ENCODE results near the gene ANK2.
A peak's percentile ranks its signal among the peaks of the same experiment; 100 is the strongest.

ANK2 gene

GRCh38 chr4:113169368-113169767 is 119.9 kb downstream of the ANK2 start:
- TF ChIP-seq CTCF (IDR thresholded peaks at IDR 0.05; ENCODE audit: unreplicated experiment in 3 of 3), result no peak
- Mint-ChIP-seq H3K27me3 (ENCODE audit: low read depth) (no peaks in the 10 kb centered on the region), H3K4me1 (peaks cover 43% of the 10 kb centered on the region), H3K9me3 (no peaks in the 10 kb centered on the region), H3K27ac (peak overlapping the region; percentile 11 to 83 (median 31)), H3K4me3 (no peak overlapping the region), H3K36me3 (ENCODE audit: low read depth) (no peaks in the 10 kb centered on the region)

DNA sequence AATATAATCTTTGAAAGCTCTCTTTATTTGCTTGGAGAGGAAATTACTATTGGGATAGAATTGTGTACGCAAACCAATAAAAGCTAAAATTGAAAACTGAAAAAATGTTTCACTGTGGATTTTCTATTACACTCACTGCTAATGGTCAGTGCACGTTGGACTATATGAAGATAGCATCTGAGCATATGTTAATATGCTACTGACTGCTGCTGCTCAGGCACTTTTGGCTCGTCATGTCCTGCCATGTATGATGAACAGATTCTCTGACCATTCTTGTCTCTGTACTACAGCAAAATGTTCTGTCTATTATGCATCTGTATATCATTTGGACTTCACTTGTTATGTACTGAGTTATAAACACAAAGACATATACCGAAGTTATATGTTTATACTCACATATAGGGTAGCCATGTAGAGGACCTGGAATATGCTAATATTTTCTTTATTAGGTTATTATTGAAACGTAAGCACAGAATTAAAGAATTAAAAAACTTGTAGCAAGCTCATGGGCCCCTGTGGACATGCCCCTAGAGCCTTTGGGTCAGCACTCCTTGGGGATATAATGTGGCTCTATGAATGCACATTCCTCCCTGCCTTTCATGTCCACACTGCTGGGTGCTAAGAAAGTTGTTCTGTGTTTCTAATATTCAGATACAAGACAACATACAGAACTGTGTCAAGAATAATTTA is 120.8 kb downstream of the ANK2 start:
- Mint-ChIP-seq H3K27ac (peak overlapping the region; percentile 6 to 35 (median 16)), H3K4me1 (peaks cover 43% of the 10 kb centered on the region), H3K27me3 (ENCODE audit: low read depth) (no peaks in the 10 kb centered on the region), H3K36me3 (ENCODE audit: low read depth) (no peaks in the 10 kb centered on the region), H3K4me3 (no peak overlapping the region), H3K9me3 (no peaks in the 10 kb centered on the region)
- no peak for TF ChIP-seq CTCF (IDR thresholded peaks at IDR 0.05; ENCODE audit: unreplicated experiment in 3 of 3)

DNA sequence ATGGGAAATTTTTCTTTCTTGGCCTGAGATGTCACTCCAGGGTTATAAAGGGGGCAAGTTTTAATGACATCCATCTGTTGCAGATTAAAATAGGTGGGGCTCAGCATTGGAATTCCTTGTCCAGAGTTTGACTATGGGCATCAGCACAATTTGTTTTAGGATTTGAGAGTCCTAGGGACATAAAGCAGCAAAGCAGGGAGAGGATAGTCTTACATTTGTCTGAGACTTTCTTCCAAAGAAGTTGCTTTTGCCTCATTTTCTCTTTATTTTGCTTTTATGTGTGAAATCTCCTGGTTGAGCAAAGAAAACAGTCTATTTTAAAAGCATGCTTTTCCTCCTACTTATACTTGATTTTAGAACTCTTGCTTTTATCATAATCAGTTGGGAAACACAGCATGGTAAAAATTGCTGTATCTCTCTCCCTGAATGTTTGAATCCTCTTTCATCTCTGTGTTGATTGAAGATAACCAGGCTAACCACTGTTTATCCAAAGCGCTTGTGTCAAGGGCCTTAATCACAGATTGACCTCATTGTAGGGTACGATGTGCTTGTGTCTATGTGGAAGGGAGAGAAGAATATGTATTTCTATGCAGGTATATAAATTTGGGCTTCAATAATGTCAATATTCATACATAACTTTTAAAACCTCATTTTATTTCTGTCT is 121.5 kb downstream of the ANK2 start:
- Mint-ChIP-seq H3K4me1 (peaks cover 43% of the 10 kb centered on the region), H3K27me3 (ENCODE audit: low read depth) (no peaks in the 10 kb centered on the region), H3K36me3 (ENCODE audit: low read depth) (no peaks in the 10 kb centered on the region), H3K4me3 (no peak overlapping the region), H3K27ac (peak overlapping the region; percentile 6 to 35 (median 16)), H3K9me3 (no peaks in the 10 kb centered on the region)
- no peak for TF ChIP-seq CTCF (IDR thresholded peaks at IDR 0.05; ENCODE audit: unreplicated experiment in 3 of 3)

GRCh38 chr4:113173126-113173792 is 123.8 kb downstream of the ANK2 start:
- Mint-ChIP-seq H3K4me1 (peaks cover 43% of the 10 kb centered on the region), H3K4me3 (no peak overlapping the region), H3K36me3 (ENCODE audit: low read depth) (no peaks in the 10 kb centered on the region), H3K9me3 (no peaks in the 10 kb centered on the region), H3K27ac (peak overlapping the region in 1 of 3 experiments; percentile 24), H3K27me3 (ENCODE audit: low read depth) (no peaks in the 10 kb centered on the region)
- no peak for TF ChIP-seq CTCF (IDR thresholded peaks at IDR 0.05; ENCODE audit: unreplicated experiment in 3 of 3)

DNA sequence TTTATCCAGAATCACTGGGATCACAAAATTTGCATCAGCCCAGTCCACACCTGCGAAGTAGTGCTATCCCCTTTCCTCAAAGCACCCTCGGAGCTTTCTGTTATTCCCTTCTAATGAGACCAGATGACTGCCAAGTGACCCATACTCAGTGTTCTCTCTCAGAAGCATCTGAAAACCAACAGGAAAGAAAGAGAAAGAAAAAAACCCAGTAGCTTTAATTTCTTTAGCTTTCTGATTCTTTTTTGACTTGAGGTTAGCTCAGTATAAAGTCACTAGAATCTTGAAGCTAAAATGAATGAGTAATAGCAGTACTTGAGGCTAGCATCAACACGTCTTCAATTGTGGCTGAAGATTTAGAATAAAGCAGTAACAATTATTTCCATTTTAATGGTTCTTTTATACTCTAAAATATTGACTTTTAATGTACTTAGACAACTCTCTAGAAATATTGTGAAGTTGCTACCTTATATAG is 124.4 kb downstream of the ANK2 start:
- Mint-ChIP-seq H3K4me3 (no peak overlapping the region), H3K4me1 (peaks cover 41% of the 10 kb centered on the region), H3K36me3 (ENCODE audit: low read depth) (no peaks in the 10 kb centered on the region), H3K27ac (peak overlapping the region in 1 of 3 experiments; percentile 24), H3K27me3 (ENCODE audit: low read depth) (no peaks in the 10 kb centered on the region), H3K9me3 (no peaks in the 10 kb centered on the region)
- TF ChIP-seq CTCF (IDR thresholded peaks at IDR 0.05; ENCODE audit: unreplicated experiment in 3 of 3), result no peak
